ENCODE measurements around the gene FAM118B. TPM values are rescaled to one million over a fixed set of nuclear protein-coding genes. Genes with fewer than 3 reads are reported as not detected.

The FAM118B gene
- polyA plus RNA-seq, 1 of the 3 experiments (the other 2 are of a cell fraction) = 19.5 TPM

DNA sequence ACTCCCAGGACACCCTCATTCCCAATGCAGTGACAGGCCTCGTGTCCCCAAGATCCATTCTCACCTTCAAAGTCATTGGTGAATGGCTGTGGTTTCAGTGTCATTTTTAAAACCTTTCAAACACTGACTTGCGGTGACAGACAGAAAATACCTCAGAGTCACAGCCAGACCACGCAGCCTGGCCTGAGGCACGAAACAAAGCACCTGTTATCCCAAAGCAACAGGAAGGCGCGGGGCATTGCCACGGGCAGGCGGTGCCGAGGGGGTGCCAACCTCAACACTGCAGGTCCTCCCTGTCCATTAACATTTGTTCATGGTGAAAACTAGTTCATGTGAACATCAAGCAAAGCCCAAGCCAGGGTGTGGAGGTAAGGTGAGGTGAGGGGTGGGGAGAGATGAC is 38.3 kb upstream of the FAM118B start (continued):
- no peak for TF ChIP-seq EZH2phosphoT487 (IDR thresholded peaks at IDR 0.05; ENCODE audit: borderline replicate concordance, low read depth)
- TF ChIP-seq JUND (IDR thresholded peaks at IDR 0.05) = no peak
- no peak for TF ChIP-seq TAF1 (IDR thresholded peaks at IDR 0.05; ENCODE audit: borderline replicate concordance, low read depth, low read length)
- no peak for TF ChIP-seq TEAD4 (IDR thresholded peaks at IDR 0.05; ENCODE audit: borderline replicate concordance, insufficient read depth)
- TF ChIP-seq SMC3 (IDR thresholded peaks at IDR 0.05; ENCODE audit: low read depth, low read length) = no peak
- TF ChIP-seq FOXM1 (IDR thresholded peaks at IDR 0.05; ENCODE audit: low read depth) = no peak
- no peak for TF ChIP-seq TCF12 (IDR thresholded peaks at IDR 0.05)
- TF ChIP-seq, protein P1, sequence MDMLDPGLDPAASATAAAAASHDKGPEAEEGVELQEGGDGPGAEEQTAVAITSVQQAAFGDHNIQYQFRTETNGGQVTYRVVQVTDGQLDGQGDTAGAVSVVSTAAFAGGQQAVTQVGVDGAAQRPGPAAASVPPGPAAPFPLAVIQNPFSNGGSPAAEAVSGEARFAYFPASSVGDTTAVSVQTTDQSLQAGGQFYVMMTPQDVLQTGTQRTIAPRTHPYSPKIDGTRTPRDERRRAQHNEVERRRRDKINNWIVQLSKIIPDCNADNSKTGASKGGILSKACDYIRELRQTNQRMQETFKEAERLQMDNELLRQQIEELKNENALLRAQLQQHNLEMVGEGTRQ (IDR thresholded peaks at IDR 0.05; ENCODE audit: borderline replicate concordance, low read depth, low read length) = no peak

DNA sequence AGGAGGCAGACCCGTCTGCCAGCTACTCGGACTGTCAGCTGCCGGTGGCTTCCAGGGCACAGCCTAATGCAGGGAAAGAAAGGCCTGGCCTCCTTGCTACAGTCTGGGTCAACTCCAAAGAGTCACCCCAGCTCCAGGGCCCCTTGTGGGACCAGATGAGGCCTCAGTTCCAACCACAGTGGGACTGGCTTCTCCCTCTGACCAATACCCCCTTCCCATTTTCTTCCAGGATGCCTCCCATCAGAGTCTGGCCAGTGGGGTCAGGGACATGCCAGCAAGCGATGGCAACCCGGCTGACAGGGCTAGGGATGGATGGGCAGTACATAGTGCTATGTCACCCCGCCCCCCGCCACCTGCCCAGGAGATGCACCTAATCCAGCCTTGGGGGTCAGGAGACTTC is 36.8 kb upstream of the FAM118B start:
- Histone ChIP-seq H3K27ac (ENCODE audit: low read depth in 2 of 2, low read length in 1 of 2) (no peak overlapping the region), H4K20me1 (ENCODE audit: insufficient read depth) (no peaks in the 10 kb centered on the region), H3K4me3 (ENCODE audit: low read depth in 2 of 2, low read length in 1 of 2) (no peak overlapping the region), H3K9ac (no peak overlapping the region), H3K79me2 (ENCODE audit: insufficient read depth) (no peaks in the 10 kb centered on the region), H2AFZ (ENCODE audit: low read depth) (no peak overlapping the region), H3F3A (replicated peaks; ENCODE audit: insufficient read depth) (no peaks in the 10 kb centered on the region), H3K9me3 (no peaks in the 10 kb centered on the region), H3K27me3 (ENCODE audit: insufficient read depth) (no peaks in the 10 kb centered on the region), H3K36me3 (replicated peaks in 1 of 2; ENCODE audit: control insufficient read depth in 1 of 2, insufficient read depth in 2 of 2, low read length in 1 of 2) (no peaks in the 10 kb centered on the region), H3K9me2 (no peaks in the 10 kb centered on the region), H3K4me1 (ENCODE audit: control insufficient read depth in 1 of 2, insufficient read depth in 2 of 2, low read depth in 1 of 2, low read length in 1 of 2) (peaks cover 0 to 7% of the 10 kb centered on the region in 2 experiments; a peak in 1 of 4 replicates), H3K4me2 (no peak overlapping the region)
- ChIA-PET CTCF (interaction anchor here (0.6 to 1.8 kb wide), 6 partner anchors 10 to 252 kb away, joined by 3 to 5 read pairs (median 4); no protein-coding TSS in a partner anchor), POLR2A (no interaction called here)
- DNase-seq = no peak
- TF ChIP-seq EZH2phosphoT487 (IDR thresholded peaks at IDR 0.05; ENCODE audit: borderline replicate concordance, low read depth) (no peak), TCF12 (IDR thresholded peaks at IDR 0.05) (no peak), RCOR1 (IDR thresholded peaks at IDR 0.05; ENCODE audit: low read length) (no peak), GABPA (IDR thresholded peaks at IDR 0.05; ENCODE audit: low read depth) (no peak), NFIC (IDR thresholded peaks at IDR 0.05; ENCODE audit: borderline replicate concordance) (no peak), JUND (IDR thresholded peaks at IDR 0.05) (no peak), RXRA (IDR thresholded peaks at IDR 0.05; ENCODE audit: borderline replicate concordance, low read depth) (no peak), CHD2 (IDR thresholded peaks at IDR 0.05; ENCODE audit: low read length, partially characterized antibody) (no peak), RAD21 (IDR thresholded peaks at IDR 0.05; ENCODE audit: low read length) (no peak), FOXJ3 (CRISPR knock-in tag; IDR thresholded peaks at IDR 0.05) (no peak)
- TF ChIP-seq, protein P2, sequence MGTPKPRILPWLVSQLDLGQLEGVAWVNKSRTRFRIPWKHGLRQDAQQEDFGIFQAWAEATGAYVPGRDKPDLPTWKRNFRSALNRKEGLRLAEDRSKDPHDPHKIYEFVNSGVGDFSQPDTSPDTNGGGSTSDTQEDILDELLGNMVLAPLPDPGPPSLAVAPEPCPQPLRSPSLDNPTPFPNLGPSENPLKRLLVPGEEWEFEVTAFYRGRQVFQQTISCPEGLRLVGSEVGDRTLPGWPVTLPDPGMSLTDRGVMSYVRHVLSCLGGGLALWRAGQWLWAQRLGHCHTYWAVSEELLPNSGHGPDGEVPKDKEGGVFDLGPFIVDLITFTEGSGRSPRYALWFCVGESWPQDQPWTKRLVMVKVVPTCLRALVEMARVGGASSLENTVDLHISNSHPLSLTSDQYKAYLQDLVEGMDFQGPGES (IDR thresholded peaks at IDR 0.05; ENCODE audit: low read depth, low read length) = no peak
- TF ChIP-seq, protein P3, sequence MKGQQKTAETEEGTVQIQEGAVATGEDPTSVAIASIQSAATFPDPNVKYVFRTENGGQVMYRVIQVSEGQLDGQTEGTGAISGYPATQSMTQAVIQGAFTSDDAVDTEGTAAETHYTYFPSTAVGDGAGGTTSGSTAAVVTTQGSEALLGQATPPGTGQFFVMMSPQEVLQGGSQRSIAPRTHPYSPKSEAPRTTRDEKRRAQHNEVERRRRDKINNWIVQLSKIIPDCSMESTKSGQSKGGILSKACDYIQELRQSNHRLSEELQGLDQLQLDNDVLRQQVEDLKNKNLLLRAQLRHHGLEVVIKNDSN (IDR thresholded peaks at IDR 0.05; ENCODE audit: borderline replicate concordance, low read depth) = no peak
- WGBS (ENCODE audit: low lambda C conversion rate) = 88% methylated on average over 6 of the region's 7 CpGs
